Gastroesophageal sphincter (tissue), 4 donors: Measurements from ENCODE around the gene DRC7. TPM values are rescaled to one million over a fixed set of nuclear protein-coding genes. Genes with fewer than 3 reads are reported as not detected.

Experiments
- ATAC-seq: fragments of 150-250 bp; one replicate; pipeline ENCODE4 v1.9.1; 2016; ENCODE audit warnings: mild to moderate bottlenecking, moderate library complexity
- H3K27ac ChIP-seq, 4 donors: fragments of 200-600 bp; sonication (generic) in 3 of 4; 1 replicate in 3 of 4; 2 replicates in 1 of 4; pipeline ENCODE4 v1.5.1; 2016 to 2019
- H3K27me3 ChIP-seq: fragments of 200-600 bp; sonication (generic); one replicate; pipeline ENCODE4 v1.5.1; 2019
- H3K36me3 ChIP-seq, 2 donors: fragments of 200-600 bp; sonication (generic); one replicate each; pipeline ENCODE4 v1.5.1; 2019; ENCODE audit warnings: control low read depth in 1 of 2
- H3K4me1 ChIP-seq, 3 donors: fragments of 200-600 bp; sonication (generic); 1 replicate in 2 of 3; 2 replicates in 1 of 3; pipeline ENCODE4 v1.5.1; 2016 to 2019; ENCODE audit warnings: control low read depth in 2 of 3
- H3K4me3 ChIP-seq, 2 donors: fragments of 200-600 bp; sonication (generic); one replicate each; pipeline ENCODE4 v1.5.1; 2019; ENCODE audit warnings: mild to moderate bottlenecking in 1 of 2, moderate library complexity in 1 of 2
- H3K9me3 ChIP-seq, 3 donors: fragments of 200-600 bp; sonication (generic); one replicate each; pipeline ENCODE4 v1.5.1; 2017 to 2019; ENCODE audit warnings: control low read depth in 2 of 3
- CTCF ChIP-seq, 4 experiments: fragments of 200-600 bp in 2 of 4; fragments of 450-650 bp in 2 of 4; sonication (generic) in 1 of 4; IDR thresholded peaks; one replicate each; pipeline ENCODE4 v1.5.1; 2017 to 2019; ENCODE audit warnings: antibody characterized with exemption in 4 of 4, mild to moderate bottlenecking in 2 of 4, moderate library complexity in 2 of 4
- EP300 ChIP-seq: sonication (generic); formaldehyde crosslinking; IDR thresholded peaks from one replicate; pipeline ENCODE4 v1.6.1; 2017; ENCODE audit warnings: antibody characterized with exemption, mild to moderate bottlenecking
- POLR2A ChIP-seq, 2 donors: fragments of 450-650 bp; IDR thresholded peaks; one replicate each; pipeline ENCODE4 v1.6.1; 2017; ENCODE audit warnings: antibody characterized with exemption in 2 of 2, mild to moderate bottlenecking in 2 of 2, moderate library complexity in 1 of 2
- POLR2AphosphoS5 ChIP-seq: sonication (generic); formaldehyde crosslinking; IDR thresholded peaks from one replicate; pipeline ENCODE4 v1.6.1; 2017; ENCODE audit warnings: antibody characterized with exemption
- WGBS, 2 donors: methylation state at CpG; one replicate each; pipeline ENCODE4 v1.1.5; 2018; ENCODE audit warnings: low coverage in 1 of 2; 5-methylcytosine and 5-hydroxymethylcytosine counted together
- total RNA-seq, 4 donors: library from RNA; depleted of rRNA; stranded (reverse); fragments of >200 nt; gene quantifications; one replicate each; pipeline ENCODE4 v1.1.0, GENCODE V29; 2016

DRC7 gene
- total RNA-seq, 4 donors from 2014 or later, result 0.15 TPM; not detected in 3

GRCh38 chr16:57657228-57657627, 37.4 kb upstream of the DRC7 start:
- no peak for TF ChIP-seq POLR2A (IDR thresholded peaks at IDR 0.05)
- no peak for TF ChIP-seq POLR2AphosphoS5
- no peak for TF ChIP-seq EP300
- TF ChIP-seq CTCF (IDR thresholded peaks at IDR 0.05), result no peak
- Histone ChIP-seq H3K9me3 (no peaks in the 10 kb centered on the region), H3K4me1 (no peaks in the 10 kb centered on the region), H3K36me3 (peaks cover 0 to 5% of the 10 kb centered on the region in 2 donors), H3K27me3 (peaks cover 26% of the 10 kb centered on the region), H3K4me3 (no peak overlapping the region), H3K27ac (no peak overlapping the region)
- 69% methylated on average over 6 of the region's 13 CpGs; no CpG with 5 or more reads in 1 of the 2 donors for WGBS, 2 donors
- no peak for ATAC-seq

GRCh38 chr16:57658130-57658877, 36.3 kb upstream of the DRC7 start:
- Histone ChIP-seq H3K9me3 (no peaks in the 10 kb centered on the region), H3K4me1 (no peaks in the 10 kb centered on the region), H3K27me3 (peaks cover 19% of the 10 kb centered on the region), H3K27ac (no peak overlapping the region), H3K36me3 (peaks cover 0 to 4% of the 10 kb centered on the region in 2 donors), H3K4me3 (no peak overlapping the region)
- 79 to 90% methylated on average over 4 to 10 of the region's 10 CpGs for WGBS, 2 donors
- no peak for TF ChIP-seq EP300
- TF ChIP-seq POLR2A (IDR thresholded peaks at IDR 0.05), result no peak
- TF ChIP-seq POLR2AphosphoS5, result no peak
- no peak for TF ChIP-seq CTCF (IDR thresholded peaks at IDR 0.05)
- no peak for ATAC-seq

- no peaks in the 10 kb centered on the region for H3K4me1 ChIP-seq
- TF ChIP-seq POLR2AphosphoS5 (no peak), POLR2A (IDR thresholded peaks at IDR 0.05) (no peak), EP300 (no peak), CTCF (IDR thresholded peaks at IDR 0.05) (no peak)
- WGBS, 2 donors, result 69 to 100% methylated on average over 1 to 7 of the region's 19 CpGs
- H3K27me3 ChIP-seq, result peaks cover 19% of the 10 kb centered on the region
- H3K4me3 ChIP-seq, result no peak overlapping the region
- no peak for ATAC-seq
- no peak overlapping the region for H3K27ac ChIP-seq
- peaks cover 0 to 4% of the 10 kb centered on the region in 2 donors for H3K36me3 ChIP-seq
- H3K9me3 ChIP-seq, result no peaks in the 10 kb centered on the region
These were observed 35.5 kb upstream of the DRC7 start for GRCh38 chr16:57658878-57659674.

GRCh38 chr16:57660715-57661463, 33.7 kb upstream of the DRC7 start:
- H3K27ac ChIP-seq, result no peak overlapping the region
- no peaks in the 10 kb centered on the region for H3K9me3 ChIP-seq
- no peak for TF ChIP-seq POLR2AphosphoS5
- no peak for TF ChIP-seq EP300
- no peak for TF ChIP-seq POLR2A (IDR thresholded peaks at IDR 0.05)
- no peak for TF ChIP-seq CTCF (IDR thresholded peaks at IDR 0.05)
- H3K36me3 ChIP-seq, result peaks cover 0 to 4% of the 10 kb centered on the region in 2 donors
- H3K4me3 ChIP-seq, result no peak overlapping the region
- no peaks in the 10 kb centered on the region for H3K4me1 ChIP-seq
- WGBS, 2 donors, result no CpG with 5 or more reads among the region's 11 CpGs
- peaks cover 13% of the 10 kb centered on the region for H3K27me3 ChIP-seq
- ATAC-seq, result no peak
